Colonic mucosa (tissue), 4 donors: ENCODE results near the gene STAT1. TPM values are rescaled to one million over a fixed set of nuclear protein-coding genes. Genes with fewer than 3 reads are reported as not detected.

Source experiments
- DNase-seq: peaks from one replicate; pipeline ENCODE4 v3.0.0-alpha.2; 2020
- H3K27ac ChIP-seq: fragments of 200-600 bp; one replicate; pipeline ENCODE4 v1.8.0; 2021
- H3K27me3 ChIP-seq: fragments of 200-600 bp; one replicate; pipeline ENCODE4 v1.8.0; 2021
- H3K36me3 ChIP-seq: fragments of 200-600 bp; one replicate; pipeline ENCODE4 v1.8.0; 2021
- H3K4me1 ChIP-seq: fragments of 200-600 bp; one replicate; pipeline ENCODE4 v1.8.0; 2021; ENCODE audit warnings: mild to moderate bottlenecking
- H3K4me3 ChIP-seq: fragments of 200-600 bp; one replicate; pipeline ENCODE4 v1.8.0; 2021
- H3K9ac ChIP-seq, 2 donors: one replicate each; pipeline ENCODE4 v1.7.0; 2013; ENCODE audit warnings: control low read depth in 2 of 2, low read depth in 2 of 2, low read length in 2 of 2
- H3K9me3 ChIP-seq: fragments of 200-600 bp; one replicate; pipeline ENCODE4 v1.8.0; 2021
- intact Hi-C: fragments of 100-400 bp; cut with DNase I; formaldehyde crosslinking; loops from one replicate; pipeline ENCODE4 v1.14.1; 2022
- total RNA-seq, 2 donors: library from RNA; stranded (reverse); fragmentation: NEBNext Ultra II Directional in 1 of 2; extraction: Animal tissue kit (Norgen Biotek cat#: 25700) in 1 of 2; gene quantifications; one replicate each; pipeline ENCODE4 v1.2.1, GENCODE V29; 2021
- TF ChIP-seq, protein P1 (sequence below): fragments of 200-600 bp; IDR thresholded peaks from one replicate; pipeline ENCODE4 v1.8.0; 2022; ENCODE audit warnings: antibody characterized with exemption, mild to moderate bottlenecking
- donor health status: healthy.
- donor health status: DM: no; HTN: no; CAD: no.
- donor health status: DM: no; HTN: no; CAD: no.

Gene STAT1
- total RNA-seq, 2 donors from 2014 or later = 52.7 to 58.3 TPM

- DNase-seq = no peak
- H3K27me3 ChIP-seq = no peaks in the 10 kb centered on the region
- no peak overlapping the region for H3K4me3 ChIP-seq
- TF ChIP-seq, protein P1, sequence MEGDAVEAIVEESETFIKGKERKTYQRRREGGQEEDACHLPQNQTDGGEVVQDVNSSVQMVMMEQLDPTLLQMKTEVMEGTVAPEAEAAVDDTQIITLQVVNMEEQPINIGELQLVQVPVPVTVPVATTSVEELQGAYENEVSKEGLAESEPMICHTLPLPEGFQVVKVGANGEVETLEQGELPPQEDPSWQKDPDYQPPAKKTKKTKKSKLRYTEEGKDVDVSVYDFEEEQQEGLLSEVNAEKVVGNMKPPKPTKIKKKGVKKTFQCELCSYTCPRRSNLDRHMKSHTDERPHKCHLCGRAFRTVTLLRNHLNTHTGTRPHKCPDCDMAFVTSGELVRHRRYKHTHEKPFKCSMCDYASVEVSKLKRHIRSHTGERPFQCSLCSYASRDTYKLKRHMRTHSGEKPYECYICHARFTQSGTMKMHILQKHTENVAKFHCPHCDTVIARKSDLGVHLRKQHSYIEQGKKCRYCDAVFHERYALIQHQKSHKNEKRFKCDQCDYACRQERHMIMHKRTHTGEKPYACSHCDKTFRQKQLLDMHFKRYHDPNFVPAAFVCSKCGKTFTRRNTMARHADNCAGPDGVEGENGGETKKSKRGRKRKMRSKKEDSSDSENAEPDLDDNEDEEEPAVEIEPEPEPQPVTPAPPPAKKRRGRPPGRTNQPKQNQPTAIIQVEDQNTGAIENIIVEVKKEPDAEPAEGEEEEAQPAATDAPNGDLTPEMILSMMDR = no peak
- H3K9ac ChIP-seq = no peak overlapping the region
- no peak overlapping the region for H3K27ac ChIP-seq
- intact Hi-C loops = no loop called here
- no peaks in the 10 kb centered on the region for H3K4me1 ChIP-seq
- H3K9me3 ChIP-seq = no peaks in the 10 kb centered on the region
- H3K36me3 ChIP-seq = peaks cover 54% of the 10 kb centered on the region
Measured at GRCh38 chr2:190986221-190986953, 27.6 kb downstream of the STAT1 start.

GRCh38 chr2:190984595-190984994 lies 29.4 kb downstream of the STAT1 start:
- intact Hi-C loops = no loop called here
- Histone ChIP-seq H3K4me3 (no peak overlapping the region), H3K9me3 (no peaks in the 10 kb centered on the region), H3K4me1 (no peaks in the 10 kb centered on the region), H3K36me3 (peaks cover 56% of the 10 kb centered on the region), H3K27me3 (no peaks in the 10 kb centered on the region), H3K27ac (no peak overlapping the region), H3K9ac (no peak overlapping the region)
- no peak for DNase-seq
- TF ChIP-seq, protein P1 = no peak

- Histone ChIP-seq H3K4me3 (no peak overlapping the region), H3K27me3 (no peaks in the 10 kb centered on the region), H3K27ac (no peak overlapping the region), H3K9ac (no peak overlapping the region), H3K9me3 (no peaks in the 10 kb centered on the region), H3K36me3 (peaks cover 61% of the 10 kb centered on the region), H3K4me1 (no peaks in the 10 kb centered on the region)
- intact Hi-C loops = no loop called here
- no peak for DNase-seq
- TF ChIP-seq, protein P1 = no peak
Measured at GRCh38 chr2:190982262-190983034, 31.5 kb downstream of the STAT1 start.

- intact Hi-C loops = no loop called here
- no peak for DNase-seq
- H3K36me3 ChIP-seq = peaks cover 68% of the 10 kb centered on the region
- no peaks in the 10 kb centered on the region for H3K9me3 ChIP-seq
- TF ChIP-seq, protein P1 = no peak
- H3K27ac ChIP-seq = no peak overlapping the region
- no peak overlapping the region for H3K9ac ChIP-seq
- H3K27me3 ChIP-seq = no peaks in the 10 kb centered on the region
- H3K4me3 ChIP-seq = no peak overlapping the region
- H3K4me1 ChIP-seq = no peaks in the 10 kb centered on the region
Measured at GRCh38 chr2:190981733-190982132, 32.2 kb downstream of the STAT1 start.

GRCh38 chr2:190981333-190981732 lies 32.6 kb downstream of the STAT1 start:
- H3K4me3 ChIP-seq = no peak overlapping the region
- intact Hi-C loops = no loop called here
- no peak for DNase-seq
- no peak overlapping the region for H3K27ac ChIP-seq
- H3K9me3 ChIP-seq = no peaks in the 10 kb centered on the region
- H3K27me3 ChIP-seq = no peaks in the 10 kb centered on the region
- no peak overlapping the region for H3K9ac ChIP-seq
- peaks cover 68% of the 10 kb centered on the region for H3K36me3 ChIP-seq
- no peaks in the 10 kb centered on the region for H3K4me1 ChIP-seq
- TF ChIP-seq, protein P1 = no peak
